HK-2 (cell line): ENCODE data around the gene RAET1E.
"Not testable (repeated sequence)": the region's sequence is repeated elsewhere in the genome, so short reads cannot be mapped to it uniquely, and the experiment has no call there.

Experiments used
- DNase-seq: peaks from one replicate; pipeline ENCODE4 v3.0.0-alpha.2; 2018; ENCODE audit not compliant: unreplicated experiment

The RAET1E gene

DNA sequence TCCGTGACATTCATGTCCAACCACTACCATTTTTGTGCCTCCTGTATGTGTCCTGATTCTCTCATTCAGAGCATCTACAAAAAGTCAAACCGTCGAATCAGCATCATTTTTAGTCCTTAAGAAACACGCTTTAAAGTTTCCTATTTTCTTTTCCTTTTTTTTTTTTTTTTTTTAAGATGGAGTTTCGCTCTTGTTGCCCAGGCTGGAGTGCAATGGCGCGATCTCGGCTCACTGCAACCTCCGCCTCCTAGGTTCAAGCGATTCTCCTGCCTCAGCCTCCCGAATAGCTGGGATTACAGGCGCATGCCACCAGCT is 35.5 kb downstream of the RAET1E start:
- DNase-seq = not testable (repeated sequence)

DNA sequence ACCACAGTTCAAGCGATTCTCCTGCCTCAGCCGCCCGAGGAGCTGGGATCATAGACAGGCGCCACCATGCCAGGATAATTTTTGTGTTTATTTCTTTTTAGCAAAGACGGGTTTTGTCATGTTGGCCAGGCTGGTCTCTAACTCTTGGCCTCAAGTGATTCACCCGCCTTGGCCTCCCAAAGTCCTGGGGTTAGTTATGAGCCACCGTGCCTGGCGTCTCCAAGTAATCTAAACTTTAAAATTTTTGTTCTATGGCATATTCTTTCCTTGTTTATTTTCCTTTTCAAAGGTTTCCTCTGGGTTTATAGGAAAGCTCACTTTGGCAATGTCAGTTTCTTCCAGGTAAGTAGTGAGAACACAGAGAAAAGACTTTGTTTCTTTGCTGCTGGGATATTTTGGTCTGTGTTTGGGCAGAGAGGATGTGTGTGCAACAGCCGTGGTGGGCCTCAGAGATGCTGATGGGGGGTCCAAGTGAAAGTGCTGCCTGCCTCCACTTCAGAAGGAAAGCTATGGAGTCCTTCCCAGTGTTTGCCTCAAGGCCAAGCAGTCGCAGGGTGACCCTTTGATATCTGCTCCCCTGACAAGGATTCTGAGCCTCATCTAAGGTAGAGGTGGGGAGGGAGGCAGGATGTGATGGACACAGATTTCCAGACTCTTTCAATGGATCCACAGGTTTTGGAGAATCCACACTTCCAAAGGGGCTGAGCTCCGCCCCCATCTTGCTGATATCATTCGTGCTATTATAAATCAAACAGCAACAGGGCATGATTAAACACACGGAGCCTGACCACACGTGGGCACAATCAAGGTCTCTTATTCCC is 36.1 kb downstream of the RAET1E start:
- no peak for DNase-seq

DNA sequence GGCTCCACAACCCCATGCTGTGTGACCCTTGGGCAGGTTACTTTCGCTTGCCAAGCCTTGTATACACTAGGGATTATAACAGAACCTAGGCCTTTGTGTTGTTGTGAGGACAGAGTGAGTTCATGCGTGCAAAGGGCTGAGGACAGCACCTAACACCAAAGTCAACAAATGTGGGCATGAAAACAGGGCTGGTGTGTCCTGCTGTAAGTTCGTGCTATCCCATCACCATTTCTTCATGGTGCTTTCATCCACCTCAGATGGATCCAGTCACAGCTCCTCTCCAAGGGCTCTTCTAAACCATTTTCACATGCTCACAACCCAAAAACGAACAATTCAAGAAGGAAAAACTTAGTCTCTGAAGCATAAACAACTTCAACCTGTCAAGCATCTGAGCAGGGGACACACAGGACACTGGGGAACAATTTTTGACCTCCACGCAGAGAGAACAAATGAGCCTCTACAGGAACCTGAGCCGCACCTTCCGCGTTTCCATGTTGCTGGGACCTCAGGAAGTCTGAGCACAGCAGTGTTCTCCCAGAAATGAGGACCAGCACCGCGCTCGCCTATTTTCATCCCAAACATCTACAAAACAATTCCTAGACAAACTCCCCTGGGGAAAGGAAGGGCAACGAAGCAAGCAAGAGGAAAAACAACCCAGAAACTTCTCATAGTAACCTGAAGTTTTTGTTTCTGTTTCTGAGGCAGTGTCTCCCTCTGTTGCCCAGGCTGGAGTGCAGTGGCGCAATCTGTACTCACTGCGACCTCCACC is 36.9 kb downstream of the RAET1E start:
- DNase-seq = no peak

DNA sequence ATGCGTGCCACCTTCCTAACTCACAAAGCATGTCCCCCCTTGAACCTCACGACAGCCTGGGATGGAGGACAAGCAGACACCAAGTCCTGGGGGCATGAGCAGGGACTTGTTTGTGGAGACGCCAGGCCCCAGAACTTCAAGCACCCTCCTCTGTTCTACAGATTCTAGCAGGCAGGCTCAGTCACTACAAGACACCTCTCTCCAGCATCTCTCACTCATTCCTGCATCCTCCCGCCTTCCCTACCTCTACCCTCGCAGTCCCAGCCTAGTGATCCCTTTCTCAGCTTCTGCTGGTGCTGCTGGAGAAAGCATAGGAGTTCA is 37.4 kb downstream of the RAET1E start:
- no peak for DNase-seq

DNA sequence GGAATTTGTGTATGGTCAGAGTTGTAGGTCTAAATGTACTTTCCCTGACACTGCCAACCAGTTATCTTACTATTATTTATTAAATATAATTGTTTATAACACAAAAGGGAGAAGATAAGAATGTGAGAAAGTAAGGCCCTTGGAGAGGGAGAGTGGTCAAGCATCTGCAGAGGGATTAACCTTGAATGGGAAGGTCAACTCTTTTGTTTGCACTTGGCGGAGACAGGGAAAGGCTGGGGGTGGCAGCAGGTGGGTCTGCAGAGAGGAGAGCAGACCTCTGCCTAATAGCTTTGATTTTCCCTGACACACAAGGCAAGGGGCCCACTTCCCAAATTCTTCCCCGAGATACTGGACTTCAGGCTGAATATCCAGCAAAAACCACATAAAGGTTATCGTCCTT is 38.0 kb downstream of the RAET1E start:
- no peak for DNase-seq

DNA sequence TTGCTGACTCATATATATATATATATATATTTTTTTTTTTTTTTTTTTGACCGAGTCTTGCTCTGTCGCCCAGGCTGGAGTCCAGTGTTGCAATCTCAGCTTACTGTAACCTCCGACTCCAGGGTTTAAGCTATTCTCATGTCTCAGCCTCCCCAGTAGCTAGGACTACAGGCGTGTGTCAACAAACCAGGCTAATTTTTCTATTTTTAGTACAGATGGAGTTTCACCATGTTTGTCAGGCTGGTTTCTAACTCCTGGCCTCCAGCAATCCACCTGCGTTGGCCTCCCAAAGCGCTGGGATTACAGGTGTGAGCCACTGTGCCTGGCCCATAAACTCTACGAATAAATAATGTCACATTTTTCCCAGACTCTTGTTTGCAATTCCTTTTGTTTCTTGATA is 38.5 kb downstream of the RAET1E start:
- DNase-seq = no peak

DNA sequence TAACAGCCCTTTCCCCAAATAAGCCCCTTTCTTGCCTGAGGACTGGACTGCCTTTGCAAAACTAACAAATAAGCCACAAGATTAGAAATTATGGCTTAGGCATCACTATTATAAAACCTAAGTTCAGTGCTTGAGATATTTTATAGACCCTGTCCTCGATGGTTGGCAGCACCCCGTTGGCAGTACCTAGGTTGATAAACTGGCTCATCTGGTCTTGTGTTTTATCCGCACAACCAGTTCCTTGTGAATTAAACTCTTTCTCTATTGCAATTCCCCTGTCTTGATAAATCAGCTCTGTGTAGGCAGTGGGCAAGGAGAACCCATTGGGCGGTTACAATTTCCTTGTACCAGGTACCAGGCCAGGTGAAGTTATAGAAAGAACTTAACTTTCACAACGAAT is 40.4 kb downstream of the RAET1E start:
- DNase-seq = no peak

DNA sequence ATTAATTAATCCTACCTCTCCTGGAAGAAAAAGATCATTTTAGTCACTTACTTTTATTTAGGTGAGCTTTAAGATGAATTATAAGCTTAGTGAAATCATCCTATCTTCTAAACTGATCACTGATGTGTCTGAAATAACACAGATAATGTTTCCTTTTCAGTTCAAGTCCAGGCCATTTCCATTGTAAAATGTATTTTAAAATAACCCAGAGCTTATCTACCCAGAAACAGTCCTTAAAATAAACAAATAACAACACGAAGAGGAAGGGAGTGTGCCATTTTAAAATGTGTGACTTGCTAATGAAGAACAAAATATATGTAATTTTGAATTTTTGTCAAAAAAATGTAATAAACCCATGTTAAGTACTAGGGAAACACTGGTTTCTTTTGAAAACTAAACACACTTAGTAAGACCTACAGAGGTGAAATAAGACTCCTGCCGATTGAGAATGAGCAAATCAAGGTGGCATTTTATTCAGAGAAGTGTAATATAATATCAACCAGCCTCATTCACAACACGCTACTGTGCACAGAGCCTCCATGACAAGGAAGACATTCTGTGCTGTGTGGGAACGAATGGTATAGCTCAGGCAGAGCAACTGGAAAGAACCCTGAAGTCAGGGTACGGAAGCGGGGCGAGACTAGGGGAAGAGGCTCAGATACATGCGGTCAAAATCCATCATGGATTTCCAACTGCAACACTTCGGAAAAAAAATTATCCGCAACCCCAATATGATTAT is 41.5 kb downstream of the RAET1E start:
- DNase-seq = no peak

DNA sequence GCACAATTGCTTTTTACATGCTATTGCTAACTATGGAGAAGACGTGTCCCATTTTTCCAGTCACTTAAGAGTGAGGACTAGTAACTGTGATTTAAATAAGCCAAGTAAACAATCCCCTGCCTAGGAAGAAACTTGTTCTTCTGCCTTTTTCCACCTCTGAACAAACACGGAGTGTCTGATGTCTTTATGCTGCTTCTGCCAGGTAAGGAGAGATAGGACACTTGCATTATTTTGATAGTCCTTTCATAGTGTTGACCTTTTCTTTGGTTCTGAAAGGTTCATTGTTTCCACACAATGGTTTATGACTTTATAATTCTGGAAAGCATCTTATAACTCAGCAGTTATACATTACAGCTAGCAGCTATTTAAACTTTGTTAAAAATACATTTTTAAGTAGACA is 42.2 kb downstream of the RAET1E start:
- DNase-seq = no peak

DNA sequence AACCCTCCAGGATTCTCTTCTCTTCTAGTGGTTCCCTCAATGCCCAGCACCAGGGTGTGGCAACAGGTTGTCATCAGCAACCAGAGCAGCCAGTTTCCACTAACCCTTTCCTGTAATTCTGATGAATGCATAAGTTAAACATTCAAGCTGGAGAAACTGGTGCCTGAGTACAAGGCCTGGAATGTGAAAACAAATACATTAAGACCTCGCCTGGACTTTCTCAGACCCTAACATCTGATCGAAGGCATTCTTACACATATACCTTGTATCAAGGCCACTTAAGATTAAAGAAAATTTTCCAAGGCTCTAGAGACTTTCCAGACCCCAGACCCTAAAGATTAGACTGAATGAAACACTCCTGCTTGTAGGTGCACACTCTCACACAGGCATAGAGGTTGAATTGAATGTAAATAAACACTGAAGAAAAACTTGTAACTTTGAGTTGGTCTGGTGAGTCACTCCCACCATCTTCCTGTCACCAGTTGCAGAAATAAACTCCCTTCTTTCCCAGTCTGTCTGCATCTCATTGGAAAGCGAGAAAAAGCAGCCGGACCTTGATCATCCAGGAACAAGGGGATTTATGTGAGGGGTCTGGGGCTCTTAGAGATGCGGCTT is 42.8 kb downstream of the RAET1E start:
- no peak for DNase-seq

DNA sequence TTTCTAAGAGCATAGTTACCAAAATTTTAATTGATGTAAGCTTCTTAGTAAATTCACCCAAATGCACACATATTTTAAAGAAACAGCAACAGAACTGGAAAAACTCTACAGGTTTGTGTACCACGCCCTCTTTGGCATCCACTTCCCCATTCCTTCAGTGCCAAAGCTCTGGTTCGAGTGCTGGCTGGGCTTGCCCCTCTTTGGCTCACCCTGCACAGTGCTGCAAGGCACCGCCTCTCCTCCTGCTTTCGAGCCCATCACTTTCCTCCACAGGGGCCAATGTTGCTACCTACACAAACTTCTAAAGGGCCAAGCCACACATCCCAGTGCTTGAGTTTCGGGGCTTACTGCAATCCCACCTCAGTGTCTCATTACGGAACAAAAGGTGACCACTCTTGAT is 43.4 kb downstream of the RAET1E start:
- no peak for DNase-seq

DNA sequence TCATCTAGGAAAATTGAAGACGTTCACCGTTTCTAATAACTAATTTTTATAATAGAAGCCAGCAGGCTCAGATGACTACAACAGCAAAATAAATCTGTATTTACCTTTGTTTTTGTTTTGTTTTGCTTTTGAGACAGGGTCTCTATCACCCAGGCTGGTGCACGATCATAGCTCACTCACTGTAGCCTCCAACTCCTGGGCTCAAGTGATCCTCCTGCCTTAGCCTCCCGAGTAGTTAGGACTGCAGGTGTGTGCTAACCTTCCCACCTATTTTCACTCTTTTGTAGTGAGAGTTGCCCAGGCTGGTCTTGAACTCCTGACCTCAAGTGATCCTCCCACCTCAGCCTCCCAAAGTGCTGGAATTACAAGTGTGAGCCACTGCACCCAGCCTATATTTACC is 43.9 kb downstream of the RAET1E start:
- DNase-seq = not testable (repeated sequence)

DNA sequence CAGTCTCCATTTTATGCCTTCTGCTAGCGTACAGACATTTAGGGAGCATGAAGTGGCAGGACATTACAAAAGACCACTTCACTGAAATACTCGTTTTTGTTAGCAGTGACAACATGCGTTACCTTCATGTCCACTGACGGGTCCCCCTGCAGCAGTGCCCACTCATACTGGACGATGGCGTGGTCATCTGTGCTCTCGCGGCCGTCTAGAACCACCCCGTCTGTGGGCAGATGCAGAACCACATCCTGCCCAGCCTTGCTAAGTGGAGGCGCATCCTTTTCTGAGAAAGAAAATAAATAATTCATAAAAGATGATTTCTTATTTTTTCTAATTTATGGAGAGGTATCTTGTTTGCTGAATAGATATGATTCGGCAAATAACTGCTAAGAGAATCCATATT is 45.0 kb downstream of the RAET1E start:
- no peak for DNase-seq

DNA sequence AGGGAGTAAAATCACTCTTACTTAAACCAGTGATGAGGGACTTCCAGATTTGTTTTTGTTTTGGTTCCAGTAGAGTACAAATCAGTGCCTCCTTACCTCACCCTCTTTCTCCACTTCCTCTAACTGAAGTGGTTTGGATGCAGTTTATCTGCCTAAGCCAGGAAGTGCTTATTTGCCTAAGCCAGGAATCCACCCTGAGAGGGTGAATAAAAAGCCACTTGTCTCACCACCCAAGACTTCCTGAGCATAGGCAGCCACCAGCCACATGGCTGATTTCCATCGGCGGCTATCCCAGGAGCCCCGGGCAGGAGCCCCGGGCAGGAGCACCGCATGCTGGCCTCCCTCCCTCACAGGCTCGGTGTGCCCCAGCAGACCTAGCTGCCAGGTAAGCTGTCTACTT is 45.7 kb downstream of the RAET1E start:
- no peak for DNase-seq

DNA sequence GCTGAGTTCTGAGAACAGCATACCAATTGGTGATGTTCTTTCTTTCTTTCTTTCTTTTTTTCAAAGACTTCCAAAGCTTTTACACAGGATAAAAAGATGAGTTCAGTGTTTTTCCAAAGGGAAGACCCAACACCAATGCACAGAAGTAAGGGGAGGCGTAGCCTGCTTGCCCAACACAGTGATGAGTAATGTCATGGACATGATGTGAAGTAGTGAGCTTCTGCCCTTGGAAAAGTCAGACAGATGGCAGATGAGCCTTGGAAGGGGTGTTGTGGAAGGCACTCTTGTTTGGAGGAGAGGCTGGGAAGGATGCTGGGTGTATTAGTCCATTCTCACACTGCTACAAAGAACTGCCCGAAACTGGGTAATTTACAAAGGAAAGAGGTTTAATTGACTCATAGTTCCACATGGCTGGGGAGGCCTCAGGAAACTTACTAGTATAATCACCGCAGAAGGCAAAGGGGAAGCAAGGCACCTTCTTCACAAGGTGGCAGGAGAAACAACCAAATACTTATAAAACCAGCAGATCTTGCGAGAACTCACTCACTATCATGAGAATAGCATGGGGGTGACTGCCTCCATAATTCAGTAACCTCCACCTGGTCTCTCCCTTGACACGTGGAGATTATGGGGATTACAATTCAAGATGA is 46.3 kb downstream of the RAET1E start:
- DNase-seq = no peak

DNA sequence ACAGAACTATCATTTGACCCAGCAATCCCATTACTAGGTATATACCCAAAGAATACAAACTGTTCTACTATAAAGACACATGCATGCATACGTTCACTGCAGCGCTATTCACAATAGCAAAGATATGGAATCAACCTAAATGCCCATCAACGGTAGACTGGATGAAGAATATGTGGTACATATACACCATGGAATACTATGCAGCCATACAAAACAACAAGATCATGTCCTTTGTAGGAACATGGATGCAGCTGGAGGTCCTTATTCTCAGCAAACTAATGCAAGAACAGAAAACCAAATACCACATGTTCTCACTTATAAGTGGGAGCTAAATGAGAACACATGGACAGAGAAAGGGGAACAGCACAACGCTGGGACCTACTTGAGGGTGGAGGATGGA is 49.6 kb downstream of the RAET1E start:
- DNase-seq = not testable (repeated sequence)
